T-helper 9 cell (primary cell): ENCODE results near the gene HAUS1.
"Not testable (repeated sequence)": the region's sequence is repeated elsewhere in the genome, so short reads cannot be mapped to it uniquely, and the experiment has no call there.

ENCODE experiments used
- DNase-seq: peaks from one replicate; pipeline ENCODE4 v3.0.0-alpha.2; 2020

The HAUS1 gene

DNA sequence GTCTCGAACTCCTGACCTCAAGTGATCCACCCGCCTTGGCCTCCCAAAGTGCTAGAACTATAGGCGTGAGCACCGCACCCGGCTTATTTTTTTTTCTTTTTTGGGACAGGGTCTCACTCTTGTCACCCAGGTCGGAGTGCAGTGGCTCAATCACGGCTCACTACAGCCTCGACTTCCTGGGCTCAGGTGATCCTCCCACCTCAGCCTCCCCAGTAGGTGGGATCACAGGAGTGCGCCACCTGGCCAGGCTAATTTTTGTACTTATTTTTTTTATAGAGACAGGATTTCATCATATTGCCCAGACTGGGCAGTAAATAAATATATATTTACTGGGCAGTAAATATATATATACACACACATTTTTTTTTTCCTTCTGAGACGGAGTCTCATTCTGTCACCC is 8.7 kb upstream of the HAUS1 start:
- DNase-seq: no peak

- DNase-seq: no peak
Measured at GRCh38 chr18:46096651-46097300, 7.4 kb upstream of the HAUS1 start.

GRCh38 chr18:46097431-46097800 is 6.8 kb upstream of the HAUS1 start:
- no peak for DNase-seq

DNA sequence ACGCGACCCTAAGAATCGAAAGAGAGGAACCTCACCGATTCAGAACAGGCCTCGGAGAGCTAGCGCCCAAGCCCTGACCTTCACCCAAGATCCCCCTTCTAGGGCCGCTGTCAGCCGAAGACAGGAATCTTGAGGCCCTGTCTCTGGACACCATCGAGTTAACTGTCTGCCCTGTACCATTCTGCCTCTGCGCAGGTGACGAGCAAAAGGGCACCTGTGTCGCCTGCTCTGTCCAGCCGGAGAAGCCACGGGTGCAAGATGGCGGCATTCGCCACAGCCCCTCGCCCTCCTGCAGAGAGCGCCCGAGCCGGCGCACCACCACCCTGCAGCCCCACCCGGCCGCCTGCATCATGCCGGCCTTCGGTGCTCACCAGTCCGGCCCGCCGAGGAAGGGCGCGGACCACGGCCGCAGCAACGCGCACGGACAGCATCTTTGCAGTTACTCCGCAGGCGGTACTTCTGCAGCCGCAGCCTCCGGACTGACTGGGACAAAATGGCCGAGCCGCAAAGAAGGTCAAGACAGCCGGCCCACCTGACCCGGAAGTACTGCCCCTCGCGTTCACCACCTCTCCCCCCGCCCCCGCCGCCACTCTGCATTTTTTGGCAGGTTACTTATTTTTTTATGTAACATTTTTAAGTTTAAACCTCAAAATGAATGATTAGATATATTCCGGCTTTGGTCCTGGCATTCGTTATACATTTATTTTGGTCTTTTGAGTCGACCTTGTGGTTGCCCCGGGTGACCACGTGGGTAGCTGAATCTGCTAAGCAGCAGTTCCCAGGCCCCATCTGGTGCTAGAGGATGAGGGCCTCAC is 6.2 kb upstream of the HAUS1 start, which contains the start of gene ATP5F1A:
Gene ATP5F1A, minus strand, starts transcription at position 496 of the 815 bp plus-strand sequence. Its CDS starts 65 bp downstream, at position 431.
- peak; percentile 72 for DNase-seq

DNA sequence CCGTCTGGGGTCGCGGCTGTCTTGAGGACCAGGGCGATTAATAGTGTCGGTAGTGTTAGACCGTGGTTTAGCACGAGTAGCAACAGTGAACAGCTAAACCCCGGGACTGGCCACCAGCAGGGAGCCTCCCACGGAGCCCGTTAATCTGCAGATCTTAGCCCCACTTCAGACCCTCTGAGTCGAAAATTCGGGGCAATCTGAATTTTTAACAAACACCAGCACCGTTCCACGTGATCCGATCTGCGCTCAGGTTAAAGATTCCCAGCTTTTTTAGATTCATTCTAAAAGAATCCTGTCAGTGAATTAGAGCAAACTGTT is 5.6 kb upstream of the HAUS1 start:
- no peak for DNase-seq

- no peak for DNase-seq
Measured at GRCh38 chr18:46099463-46099862, 4.7 kb upstream of the HAUS1 start.

DNA sequence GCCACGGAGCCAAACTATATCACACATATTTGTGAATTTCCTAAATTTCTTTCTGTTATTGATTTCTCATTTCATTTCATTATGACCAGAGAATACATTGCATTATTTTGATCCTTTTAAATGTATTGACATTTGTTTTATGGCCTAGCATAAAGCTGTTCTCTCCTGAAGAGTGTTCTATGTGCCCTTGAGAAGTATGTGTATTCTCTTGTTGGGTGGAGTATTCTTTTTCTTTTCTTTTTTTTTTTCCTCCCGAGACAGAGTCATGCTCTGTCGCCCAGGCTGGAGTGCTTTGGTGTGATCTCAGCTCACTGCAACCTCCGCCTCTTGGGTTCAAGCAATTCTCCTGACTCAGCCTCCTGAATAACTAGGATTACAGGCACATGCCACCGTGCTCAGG is 5.2 kb downstream of the HAUS1 start:
- DNase-seq: no peak

DNA sequence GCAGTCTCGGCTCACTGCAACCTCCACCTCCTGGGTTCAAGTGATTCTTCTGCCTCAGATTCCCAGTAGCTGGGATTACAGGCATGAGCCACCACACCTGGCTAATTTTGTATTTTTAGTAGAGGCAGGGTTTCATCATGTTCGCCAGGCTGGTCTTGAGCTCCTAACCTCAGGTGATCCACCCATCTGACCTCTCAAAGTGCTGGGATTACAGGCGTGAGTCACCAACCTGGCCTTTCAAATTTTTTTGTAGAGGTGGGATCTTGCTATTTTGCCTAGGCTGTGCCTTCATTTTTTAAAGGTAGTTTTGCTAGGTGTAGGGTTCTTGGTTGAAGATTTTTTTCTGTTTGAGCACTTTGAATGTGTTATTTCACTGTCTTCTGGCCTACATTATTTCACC is 6.2 kb downstream of the HAUS1 start:
- no peak for DNase-seq

DNA sequence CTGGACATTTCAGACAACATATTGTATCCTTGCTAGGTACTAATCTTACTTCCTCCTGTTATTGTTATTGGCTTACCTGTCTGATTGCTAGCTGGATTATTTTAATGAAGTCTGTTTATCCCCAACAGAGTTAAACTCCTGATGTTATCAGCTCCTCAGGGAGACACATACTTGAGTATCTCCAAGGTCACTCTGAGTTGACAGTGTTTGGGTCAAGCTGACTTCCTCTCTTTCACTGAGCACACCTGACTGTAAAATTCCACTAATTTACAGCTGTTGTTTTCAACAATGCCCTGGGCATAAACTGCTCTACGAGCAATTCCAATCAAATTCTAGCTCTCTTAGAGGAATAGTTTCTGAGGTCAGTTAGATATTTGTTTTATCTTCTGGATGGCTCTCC is 9.6 kb downstream of the HAUS1 start:
- no peak for DNase-seq

DNA sequence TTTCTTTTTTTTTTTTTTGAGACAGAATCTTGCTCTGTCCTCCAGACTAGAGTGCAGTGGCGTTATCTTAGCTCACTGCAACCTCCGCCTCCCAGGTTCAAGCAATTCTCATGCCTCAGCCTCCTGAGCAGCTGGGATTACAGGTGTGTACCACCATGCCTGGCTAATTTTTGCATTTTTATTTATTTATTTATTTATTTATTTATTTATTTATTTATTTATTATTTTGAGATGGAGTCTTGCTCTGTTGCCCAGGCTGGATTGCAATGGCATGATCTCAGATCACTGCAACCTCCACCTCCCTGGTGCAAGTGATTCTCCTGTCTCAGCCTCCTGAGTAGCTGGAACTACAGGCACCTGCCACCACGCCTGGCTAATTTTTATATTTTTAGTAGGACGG is 22.4 kb downstream of the HAUS1 start:
- DNase-seq: not testable (repeated sequence)

GRCh38 chr18:46130061-46130460 is 25.9 kb downstream of the HAUS1 start:
- DNase-seq: no peak

DNA sequence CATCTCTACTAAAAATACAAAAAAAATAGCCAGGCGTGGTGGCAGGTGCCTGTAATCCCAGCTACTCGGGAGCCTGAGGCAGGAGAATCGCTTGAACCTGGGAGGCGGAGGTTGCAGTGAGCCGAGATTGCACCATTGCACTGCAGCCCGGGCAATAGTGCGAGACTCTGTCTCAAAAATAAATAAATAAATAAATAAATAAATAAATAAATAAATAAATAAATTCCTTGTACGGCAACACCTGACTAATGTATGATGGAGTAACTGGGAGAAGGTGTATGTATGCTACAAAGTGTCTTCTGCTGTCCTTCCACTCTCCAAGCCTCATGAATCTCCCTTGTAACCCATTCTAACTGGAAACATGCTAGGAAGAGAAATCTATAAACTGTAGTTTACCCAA is 26.4 kb downstream of the HAUS1 start:
- DNase-seq: not testable (repeated sequence)

GRCh38 chr18:46133534-46133933 is 29.3 kb downstream of the HAUS1 start:
- DNase-seq: no peak

- no peak for DNase-seq
Measured at GRCh38 chr18:46134920-46135675, 30.9 kb downstream of the HAUS1 start.

DNA sequence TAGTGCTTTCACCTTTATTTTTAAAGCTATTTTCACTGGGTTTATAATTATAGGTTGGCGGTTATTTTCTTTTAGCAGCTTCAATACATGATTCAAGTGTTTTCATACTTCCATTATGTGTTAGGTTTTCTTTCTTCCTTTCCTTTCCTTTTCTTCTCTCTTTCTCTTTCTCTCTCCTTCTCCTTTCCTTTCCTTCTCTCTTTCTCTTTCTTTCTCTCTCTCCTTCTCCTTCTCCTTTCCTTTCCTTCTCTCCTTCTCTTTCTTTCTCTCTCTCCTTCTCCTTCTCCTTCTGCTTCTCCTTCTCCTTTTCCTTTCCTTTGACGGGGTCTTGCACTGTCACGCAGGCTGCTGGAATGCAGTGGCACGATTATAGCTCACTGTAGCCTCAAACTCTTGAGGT is 36.0 kb downstream of the HAUS1 start:
- no peak for DNase-seq

DNA sequence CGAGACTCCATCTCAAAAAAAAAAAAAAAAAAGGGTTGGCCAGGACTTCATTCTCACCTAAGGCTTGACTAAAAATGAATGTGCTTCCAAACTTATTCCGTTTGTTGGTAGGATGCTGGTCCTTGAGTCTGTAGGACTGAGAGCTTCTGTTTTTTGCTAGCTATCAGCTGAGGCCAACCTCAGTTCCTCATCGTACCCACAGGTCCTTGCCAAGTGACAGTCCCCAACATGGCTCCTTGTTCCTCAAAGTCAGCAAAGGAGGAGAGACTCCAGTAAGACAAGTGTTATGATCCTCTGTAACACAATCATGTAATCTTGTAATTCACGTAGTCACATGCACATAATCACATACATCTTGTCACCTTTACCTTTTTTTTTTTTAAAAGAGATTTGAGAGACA is 37.0 kb downstream of the HAUS1 start:
- no peak for DNase-seq

GRCh38 chr18:46148810-46149209 is 44.6 kb downstream of the HAUS1 start:
- peak; percentile 27 for DNase-seq

GRCh38 chr18:46152436-46152807 is 48.2 kb downstream of the HAUS1 start:
- no peak for DNase-seq

DNA sequence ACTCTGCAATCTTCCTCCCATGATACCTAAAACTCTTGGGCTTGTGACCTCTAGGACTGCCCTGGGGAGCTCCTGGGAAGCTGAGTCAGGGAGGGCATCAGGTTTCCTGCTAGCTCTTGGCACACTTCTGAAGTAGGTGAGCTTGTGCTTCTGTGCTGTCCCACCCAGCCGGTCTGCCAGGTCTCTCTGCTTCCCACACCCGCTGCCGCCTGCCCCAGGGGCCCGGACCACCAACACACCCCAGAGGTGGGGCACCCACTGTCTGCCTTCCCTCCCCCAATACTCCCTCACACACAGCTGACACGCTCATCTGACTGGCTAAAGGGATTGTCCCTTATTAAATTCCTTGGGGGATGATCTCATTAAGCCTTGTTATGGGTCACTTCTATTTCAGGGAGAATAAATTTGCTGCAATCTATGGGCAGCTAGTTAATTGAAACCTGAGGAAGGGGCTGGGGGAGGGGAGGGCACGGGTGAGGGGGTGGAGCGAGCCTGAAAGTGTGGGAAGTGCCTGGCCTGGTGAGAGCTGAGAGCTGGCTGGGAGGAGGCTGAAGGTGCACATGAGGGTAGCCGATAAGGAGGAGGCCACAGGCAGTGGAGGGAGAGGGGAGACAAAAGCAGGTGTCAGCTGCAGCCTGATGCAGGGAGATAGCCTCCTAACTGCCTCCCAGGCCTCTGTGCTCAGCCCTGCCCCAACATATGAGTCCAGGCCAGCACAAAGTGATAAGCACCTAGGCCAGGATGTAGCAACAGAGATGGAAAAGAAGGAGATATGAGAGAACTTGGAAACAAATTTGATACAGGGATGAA is 48.8 kb downstream of the HAUS1 start:
- DNase-seq: no peak

DNA sequence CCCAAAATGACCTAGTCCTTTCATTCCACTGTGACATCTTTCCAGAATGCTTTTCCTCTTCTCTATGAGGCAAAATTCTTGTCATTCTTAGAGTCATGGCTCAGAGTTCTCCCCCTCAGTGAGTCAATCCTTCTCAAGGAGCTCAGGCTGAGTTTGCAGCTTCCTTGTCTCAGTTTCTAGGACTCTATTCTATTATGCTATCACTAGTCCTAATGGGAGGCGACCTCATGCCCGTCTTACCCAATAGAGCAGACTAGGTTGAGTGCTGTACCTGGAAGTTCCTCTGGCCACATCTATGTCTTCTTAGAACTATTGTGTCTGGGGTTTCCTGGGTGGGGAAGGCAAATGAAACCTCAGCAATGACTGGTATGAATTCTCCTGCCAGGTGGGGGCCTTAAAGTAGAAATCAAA is 51.5 kb downstream of the HAUS1 start:
- peak; percentile 9 for DNase-seq

- DNase-seq: no peak
Measured at GRCh38 chr18:46156124-46156745, 52.0 kb downstream of the HAUS1 start.

GRCh38 chr18:46156843-46157242 is 52.7 kb downstream of the HAUS1 start:
- no peak for DNase-seq

DNA sequence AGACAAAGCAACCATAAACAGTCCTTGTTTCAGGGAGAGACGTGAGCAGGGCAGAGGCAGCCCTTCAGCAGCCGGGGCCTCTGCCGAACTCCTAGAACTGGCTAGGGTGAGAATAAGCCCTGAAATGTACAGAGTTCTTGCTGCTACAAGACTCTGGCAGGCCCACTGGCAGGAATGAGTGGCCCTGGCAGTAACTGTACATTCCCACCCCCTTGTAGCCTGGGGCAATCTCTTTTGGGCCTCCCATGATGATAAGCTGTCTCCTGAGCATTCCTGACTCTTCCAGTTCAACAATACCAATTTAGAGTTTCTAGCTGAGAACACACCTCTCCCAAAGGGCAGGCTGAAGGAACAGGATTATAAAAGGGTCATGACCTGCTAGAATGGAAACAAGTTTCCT is 54.3 kb downstream of the HAUS1 start:
- DNase-seq: no peak
